ENCODE results near the gene SENP3.

The SENP3 gene

DNA sequence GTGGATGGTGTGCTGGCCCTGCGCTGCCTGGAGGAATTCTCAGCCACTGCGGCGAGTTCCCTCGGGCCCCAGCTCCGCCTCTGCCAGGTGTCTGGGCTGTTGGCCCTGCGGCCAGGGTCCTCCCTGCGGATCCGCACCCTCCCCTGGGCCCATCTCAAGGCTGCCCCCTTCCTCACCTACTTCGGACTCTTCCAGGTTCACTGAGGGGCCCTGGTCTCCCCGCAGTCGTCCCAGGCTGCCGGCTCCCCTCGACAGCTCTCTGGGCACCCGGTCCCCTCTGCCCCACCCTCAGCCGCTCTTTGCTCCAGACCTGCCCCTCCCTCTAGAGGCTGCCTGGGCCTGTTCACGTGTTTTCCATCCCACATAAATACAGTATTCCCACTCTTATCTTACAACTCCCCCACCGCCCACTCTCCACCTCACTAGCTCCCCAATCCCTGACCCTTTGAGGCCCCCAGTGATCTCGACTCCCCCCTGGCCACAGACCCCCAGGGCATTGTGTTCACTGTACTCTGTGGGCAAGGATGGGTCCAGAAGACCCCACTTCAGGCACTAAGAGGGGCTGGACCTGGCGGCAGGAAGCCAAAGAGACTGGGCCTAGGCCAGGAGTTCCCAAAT lies 4.5 kb upstream of the SENP3 start:
- no peak for DNase-seq

DNA sequence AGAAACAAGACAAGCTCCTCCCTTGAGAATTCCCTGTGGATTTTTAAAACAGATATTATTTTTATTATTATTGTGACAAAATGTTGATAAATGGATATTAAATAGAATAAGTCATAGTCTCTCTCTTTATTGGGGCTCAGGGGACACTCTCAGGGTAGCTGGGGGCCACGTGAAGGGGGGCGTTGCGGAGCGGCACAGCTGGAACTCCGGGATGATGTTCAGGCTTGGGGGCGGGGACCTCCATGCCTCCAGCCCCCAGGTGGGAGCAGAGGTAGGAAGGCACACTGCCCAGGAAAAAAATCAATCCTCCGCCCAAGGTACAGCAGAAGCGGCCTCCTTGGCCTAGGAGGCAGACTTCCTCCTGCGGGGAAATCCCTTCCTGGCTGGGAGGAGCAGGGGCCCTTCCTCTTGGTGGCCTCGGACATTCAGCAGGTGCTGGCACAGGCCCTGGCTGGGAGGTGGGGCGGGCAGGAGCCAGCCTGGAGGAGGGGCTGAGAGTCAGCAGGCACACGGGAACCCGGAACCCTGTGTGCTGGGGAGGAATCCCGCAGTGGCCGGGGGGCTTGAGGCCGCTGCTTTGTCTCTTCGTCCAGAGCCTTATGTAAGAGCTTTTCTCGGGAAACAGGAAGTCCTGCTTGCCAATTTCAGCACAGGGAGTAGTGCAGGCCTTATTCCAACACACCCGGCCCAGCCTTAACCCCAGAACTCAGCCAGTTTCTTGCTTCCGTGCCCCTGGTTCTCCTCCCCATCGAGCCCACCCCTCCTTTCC lies 3.8 kb upstream of the SENP3 start:
- no peak for DNase-seq

DNA sequence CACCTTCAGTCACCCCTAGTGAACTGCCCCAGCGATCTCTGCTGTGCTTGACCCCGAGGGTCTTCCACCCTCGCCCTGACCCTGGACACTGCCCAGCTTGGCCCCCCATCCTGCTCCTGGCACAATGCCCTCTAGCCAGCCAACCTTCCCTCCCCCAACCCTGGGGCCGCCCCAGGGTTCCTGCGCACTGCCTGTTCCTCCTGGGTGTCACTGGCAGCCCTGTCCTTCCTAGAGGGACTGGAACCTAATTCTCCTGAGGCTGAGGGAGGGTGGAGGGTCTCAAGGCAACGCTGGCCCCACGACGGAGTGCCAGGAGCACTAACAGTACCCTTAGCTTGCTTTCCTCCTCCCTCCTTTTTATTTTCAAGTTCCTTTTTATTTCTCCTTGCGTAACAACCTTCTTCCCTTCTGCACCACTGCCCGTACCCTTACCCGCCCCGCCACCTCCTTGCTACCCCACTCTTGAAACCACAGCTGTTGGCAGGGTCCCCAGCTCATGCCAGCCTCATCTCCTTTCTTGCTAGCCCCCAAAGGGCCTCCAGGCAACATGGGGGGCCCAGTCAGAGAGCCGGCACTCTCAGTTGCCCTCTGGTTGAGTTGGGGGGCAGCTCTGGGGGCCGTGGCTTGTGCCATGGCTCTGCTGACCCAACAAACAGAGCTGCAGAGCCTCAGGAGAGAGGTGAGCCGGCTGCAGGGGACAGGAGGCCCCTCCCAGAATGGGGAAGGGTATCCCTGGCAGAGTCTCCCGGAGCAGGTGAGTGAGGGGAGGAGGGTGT lies 3.0 kb upstream of the SENP3 start, which contains the start of gene TNFSF13:
Gene TNFSF13 (plus strand): TSS at position 207 of the 776 bp plus-strand sequence. CDS start 290 bp downstream, at position 497.
- DNase-seq, result no peak

DNA sequence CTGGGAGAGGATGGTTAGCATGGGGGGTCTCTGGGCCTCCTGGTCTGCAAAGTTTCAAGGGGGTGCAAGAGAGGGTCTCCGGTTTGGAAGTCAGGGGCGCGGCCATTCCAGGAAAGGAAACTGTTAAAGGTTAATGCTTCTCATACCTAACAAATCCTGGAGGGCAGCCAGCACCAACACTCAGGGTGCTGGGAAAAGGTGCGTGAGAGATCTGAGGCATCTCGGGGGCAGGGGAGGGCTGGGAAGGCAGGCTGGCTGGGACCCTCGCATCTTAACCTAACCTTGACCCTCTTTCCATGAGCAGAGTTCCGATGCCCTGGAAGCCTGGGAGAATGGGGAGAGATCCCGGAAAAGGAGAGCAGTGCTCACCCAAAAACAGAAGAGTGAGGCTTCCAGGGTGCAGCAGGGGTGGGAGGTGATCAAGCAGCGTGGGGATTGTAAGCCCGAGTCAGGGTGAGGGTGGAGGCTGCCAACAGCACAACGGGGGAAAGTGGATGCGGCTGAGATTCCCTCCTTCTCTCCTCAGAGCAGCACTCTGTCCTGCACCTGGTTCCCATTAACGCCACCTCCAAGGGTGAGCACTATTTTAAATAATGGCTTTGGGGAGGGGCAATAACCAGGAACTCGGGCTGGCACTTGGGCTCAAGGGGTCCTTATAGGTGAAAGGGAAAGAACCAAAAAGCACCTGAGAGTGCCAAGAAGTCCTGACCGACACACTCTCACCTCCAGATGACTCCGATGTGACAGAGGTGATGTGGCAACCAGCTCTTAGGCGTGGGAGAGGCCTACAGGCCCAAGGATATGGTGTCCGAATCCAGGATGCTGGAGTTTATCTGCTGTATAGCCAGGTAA lies 2.2 kb upstream of the SENP3 start:
- DNase-seq, result no peak

DNA sequence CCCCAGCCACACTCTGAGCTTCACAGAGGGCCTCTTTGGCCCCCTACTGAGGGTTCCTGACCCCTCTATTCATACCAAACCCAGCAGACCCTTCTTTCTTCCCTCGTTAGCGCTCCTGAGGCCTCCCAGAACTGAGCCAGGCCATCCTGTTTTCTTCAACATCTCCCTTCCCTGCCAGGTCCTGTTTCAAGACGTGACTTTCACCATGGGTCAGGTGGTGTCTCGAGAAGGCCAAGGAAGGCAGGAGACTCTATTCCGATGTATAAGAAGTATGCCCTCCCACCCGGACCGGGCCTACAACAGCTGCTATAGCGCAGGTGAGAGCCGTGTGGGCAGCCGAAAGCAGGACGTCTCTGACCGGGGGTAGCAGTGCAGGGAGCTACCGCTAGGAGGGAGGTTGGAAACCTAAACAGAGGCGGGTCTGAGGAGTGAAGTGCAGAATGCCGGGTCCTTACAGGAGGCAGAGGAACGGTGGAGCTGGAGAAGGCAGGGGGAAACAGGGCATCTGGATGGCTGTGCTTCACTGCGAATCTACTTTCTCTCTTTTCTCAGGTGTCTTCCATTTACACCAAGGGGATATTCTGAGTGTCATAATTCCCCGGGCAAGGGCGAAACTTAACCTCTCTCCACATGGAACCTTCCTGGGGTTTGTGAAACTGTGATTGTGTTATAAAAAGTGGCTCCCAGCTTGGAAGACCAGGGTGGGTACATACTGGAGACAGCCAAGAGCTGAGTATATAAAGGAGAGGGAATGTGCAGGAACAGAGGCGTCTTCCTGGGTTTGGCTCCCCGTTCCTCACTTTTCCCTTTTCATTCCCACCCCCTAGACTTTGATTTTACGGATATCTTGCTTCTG lies 1.3 kb upstream of the SENP3 start:
- peak; percentile 66 for DNase-seq

DNA sequence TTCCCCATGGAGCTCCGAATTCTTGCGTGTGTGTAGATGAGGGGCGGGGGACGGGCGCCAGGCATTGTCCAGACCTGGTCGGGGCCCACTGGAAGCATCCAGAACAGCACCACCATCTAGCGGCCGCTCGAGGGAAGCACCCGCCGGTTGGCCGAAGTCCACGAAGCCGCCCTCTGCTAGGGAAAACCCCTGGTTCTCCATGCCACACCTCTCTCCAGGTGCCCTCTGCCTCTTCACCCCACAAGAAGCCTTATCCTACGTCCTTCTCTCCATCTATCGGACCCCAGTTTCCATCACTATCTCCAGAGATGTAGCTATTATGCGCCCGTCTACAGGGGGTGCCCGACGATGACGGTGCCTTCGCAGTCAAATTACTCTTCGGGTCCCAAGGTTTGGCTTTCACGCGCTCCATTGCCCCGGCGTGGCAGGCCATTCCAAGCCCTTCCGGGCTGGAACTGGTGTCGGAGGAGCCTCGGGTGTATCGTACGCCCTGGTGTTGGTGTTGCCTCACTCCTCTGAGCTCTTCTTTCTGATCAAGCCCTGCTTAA lies 617 bp upstream of the SENP3 start:
- DNase-seq, result peak; percentile 87

GRCh38 chr17:7562208-7562605 lies 488 bp downstream of the SENP3 start:
- DNase-seq, result no peak

DNA sequence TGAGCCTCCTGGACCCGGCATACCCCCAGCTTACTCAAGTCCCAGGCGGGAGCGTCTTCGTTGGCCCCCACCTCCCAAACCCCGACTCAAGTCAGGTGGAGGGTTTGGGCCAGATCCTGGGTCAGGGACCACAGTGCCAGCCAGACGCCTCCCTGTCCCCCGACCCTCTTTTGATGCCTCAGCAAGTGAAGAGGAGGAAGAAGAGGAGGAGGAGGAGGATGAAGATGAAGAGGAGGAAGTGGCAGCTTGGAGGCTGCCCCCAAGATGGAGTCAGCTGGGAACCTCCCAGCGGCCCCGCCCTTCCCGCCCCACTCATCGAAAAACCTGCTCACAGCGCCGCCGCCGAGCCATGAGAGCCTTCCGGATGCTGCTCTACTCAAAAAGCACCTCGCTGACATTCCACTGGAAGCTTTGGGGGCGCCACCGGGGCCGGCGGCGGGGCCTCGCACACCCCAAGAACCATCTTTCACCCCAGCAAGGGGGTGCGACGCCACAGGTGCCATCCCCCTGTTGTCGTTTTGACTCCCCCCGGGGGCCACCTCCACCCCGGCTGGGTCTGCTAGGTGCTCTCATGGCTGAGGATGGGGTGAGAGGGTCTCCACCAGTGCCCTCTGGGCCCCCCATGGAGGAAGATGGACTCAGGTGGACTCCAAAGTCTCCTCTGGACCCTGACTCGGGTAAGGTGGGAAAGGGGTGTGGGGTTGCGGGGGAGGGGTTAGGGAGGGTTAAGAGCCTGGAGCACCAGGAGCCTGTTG lies 1.6 kb downstream of the SENP3 start:
- DNase-seq, result no peak

DNA sequence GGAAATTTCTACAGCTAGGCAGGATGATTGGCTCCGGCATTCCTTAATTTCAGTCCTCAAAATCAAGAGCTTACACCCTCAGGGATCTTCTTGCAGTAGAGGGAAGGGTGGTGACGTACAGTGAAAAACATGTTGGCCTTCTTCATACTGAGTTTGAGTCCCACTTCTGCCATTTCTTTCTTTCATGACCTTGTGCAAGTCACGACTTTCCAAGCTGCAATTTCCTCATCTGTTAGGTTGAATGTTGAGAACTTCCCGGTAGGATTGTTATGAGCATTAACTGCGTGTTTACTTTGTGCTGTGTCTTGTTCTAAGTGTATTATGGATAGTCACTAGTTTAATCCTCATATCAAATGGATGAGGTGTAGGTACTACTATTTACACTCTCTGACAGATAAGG lies 7.9 kb downstream of the SENP3 start:
- no peak for DNase-seq

GRCh38 chr17:7570351-7570750 lies 8.6 kb downstream of the SENP3 start:
- DNase-seq, result no peak

GRCh38 chr17:7572338-7572587 lies 10.5 kb downstream of the SENP3 start:
- DNase-seq, result no peak

GRCh38 chr17:7572588-7573323 lies 11.0 kb downstream of the SENP3 start:
- peak; percentile 100 for DNase-seq

- peak; percentile 95 for DNase-seq
Observed at GRCh38 chr17:7573324-7574080, 11.8 kb downstream of the SENP3 start.

DNA sequence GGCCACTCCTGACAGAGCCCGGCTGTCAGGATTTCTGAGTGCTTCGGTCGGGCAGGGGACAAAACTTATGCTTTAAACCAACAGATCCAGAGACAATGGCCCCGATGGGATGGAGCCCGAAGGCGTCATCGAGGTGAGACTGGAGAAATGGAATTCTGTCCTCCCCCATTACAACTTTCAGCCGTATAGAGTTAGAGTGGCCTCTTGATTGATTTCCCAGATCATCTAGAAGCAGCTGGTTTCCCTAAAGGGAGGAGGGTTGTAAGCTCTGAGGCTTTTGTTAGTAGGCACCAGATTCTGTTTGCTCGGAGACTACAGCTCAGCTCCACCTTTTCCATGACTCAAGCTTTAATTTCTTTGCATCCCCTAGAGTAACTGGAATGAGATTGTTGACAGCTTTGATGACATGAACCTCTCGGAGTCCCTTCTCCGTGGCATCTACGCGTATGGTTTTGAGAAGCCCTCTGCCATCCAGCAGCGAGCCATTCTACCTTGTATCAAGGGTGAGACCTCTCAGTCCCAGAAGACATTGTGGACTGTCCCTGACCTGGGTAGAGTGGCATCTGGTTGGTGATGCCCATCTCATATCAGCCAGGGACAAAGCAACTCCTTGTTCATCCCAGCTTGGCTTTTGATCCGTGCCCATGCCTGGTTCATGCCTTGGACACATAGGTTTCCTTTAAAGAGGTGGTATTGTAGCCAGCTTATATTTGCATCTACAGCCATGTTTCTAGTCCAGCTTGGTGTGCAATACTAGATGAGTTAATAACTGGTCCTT lies 12.6 kb downstream of the SENP3 start:
- no peak for DNase-seq

- no peak for DNase-seq
Observed at GRCh38 chr17:7575481-7575883, 13.8 kb downstream of the SENP3 start.

DNA sequence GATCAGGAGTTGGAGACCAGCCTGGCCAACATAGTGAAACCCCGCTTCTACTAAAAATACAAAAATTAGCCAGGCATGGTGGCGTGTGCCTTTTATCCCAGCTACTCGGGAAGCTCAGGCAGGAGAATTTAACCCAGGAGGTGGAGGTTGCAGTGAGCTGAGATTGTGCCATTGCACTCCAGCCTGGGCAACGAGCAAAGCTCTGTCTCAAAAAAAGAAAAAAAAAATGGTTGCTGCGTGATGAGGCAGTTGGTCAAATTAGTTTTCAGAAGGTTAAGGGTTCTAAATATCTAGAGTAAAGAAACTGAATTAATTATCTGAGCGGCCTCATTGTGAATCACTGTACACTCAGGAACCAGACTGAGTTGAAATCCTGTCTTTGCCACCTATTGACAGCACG lies 14.2 kb downstream of the SENP3 start:
- DNase-seq, result no peak

GRCh38 chr17:7576432-7576937 lies 14.8 kb downstream of the SENP3 start:
- no peak for DNase-seq

All from CD4-positive, alpha-beta T cell treated with Interleukin-10 for 1 hour (primary cell).